ENCODE results near the gene ST3GAL3.
"Not testable (repeated sequence)": the region's sequence is repeated elsewhere in the genome, so short reads cannot be mapped to it uniquely, and the experiment has no call there.

Gene ST3GAL3

DNA sequence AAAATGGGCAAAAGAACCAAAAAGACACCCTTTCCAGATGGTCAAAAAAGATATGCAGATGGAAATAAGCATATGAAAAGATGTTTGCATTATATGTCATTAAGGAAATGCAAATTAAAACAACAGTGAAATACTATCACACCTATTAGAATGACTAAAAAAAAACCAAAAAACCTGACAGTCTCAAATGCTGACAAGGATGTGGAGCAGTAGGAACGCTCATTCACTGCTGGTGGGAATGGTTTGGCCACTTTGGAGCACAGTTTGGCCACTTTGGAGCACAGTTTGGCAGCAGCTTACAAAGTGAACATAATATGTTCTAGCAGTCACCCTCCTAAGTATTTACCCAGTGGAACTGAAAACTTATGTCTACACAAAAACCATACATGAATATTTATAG is 121.2 kb downstream of the ST3GAL3 start:
- DNase-seq: no peak

DNA sequence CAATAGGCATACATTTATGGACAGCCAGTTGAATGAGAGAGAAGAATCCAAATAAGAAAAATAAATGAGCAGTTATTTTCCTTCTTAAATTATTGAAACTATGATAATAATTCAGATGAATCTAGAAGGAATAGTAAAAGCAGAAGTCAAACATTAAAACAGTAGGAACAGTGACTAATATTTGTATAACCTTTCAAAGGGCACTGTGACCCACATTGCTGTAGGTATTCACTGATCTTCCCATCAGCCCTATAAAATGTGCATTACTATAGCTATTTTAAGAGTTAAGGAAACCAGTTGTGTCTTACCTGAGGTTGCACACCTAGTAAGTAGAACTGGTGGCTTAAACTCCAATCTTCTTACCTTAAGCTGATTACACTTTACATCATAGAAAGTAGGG is 123.5 kb downstream of the ST3GAL3 start:
- no peak for DNase-seq

DNA sequence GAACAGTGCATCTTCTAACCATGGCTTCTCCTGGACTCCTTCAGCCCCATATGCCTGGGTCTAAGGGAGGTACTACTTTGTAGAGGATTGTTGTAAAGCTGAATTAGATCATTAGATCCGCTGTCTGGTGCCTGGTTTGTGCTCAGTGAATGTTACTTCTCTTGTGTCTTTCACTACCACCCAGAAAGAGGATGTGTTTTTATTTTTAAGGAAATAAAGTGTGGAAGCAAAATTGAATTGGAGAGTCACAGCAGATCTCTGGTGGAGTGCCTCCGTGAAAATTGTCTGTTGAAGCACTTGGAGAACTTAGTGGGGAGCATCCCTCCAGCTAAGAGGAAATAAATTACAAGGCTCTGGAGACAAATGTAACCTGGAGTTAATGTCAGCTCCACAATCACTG is 124.5 kb downstream of the ST3GAL3 start:
- no peak for DNase-seq

DNA sequence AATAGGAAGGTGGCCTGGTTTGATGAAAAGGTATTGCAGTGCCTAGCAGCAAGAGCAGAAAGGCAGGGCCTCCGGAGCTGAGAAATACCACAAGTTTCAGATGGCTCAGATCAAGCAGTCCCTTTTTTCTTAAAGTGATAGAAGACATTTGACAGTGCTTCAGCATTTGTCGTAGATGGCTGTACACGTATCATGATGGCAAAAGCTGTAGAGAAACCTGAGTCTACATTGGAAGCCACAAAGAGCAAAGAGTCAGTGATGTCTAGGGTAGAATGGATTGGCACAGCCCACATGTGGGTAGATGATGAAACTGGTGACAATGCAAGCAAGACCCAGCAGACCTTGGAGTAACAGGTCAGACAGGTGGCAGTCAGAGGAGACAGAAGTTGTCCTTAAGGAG is 124.9 kb downstream of the ST3GAL3 start:
- no peak for DNase-seq

DNA sequence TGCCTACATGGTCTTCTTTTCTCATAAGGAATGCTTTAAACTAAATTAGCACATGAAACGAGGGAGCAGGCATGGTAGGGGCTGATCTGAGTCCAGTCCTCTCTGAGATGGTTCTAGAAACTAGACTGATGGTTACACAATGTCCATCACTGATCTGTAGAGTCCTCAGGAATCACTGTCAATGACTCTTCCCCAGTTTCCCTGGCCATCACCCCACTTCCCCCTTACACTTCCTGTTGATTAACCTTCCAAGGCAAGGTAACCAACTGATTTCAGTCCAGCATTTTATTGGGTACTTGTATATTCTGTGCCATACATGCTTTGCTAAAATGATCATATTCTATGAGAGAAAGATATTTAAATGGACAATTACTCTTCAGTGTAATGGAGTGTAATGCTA is 125.7 kb downstream of the ST3GAL3 start:
- DNase-seq: no peak

DNA sequence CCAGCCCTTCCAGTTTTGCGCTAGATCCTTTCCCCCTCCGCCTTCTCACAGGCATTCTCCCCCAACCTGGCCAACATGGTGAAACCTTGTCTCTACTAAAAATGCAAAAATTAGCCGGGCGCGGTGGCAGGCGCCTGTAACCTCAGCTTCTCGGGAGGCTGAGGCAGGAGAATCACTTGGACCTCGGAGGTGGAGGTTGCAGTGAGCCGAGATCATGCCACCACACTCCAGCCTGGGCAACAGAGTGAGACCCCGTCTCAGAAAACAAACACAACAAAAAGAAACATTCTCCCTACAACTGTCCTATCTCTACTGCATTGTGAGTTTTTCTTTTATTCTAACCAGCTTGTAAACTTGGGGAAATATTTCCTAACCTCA is 126.6 kb downstream of the ST3GAL3 start:
- not testable (repeated sequence) for DNase-seq

DNA sequence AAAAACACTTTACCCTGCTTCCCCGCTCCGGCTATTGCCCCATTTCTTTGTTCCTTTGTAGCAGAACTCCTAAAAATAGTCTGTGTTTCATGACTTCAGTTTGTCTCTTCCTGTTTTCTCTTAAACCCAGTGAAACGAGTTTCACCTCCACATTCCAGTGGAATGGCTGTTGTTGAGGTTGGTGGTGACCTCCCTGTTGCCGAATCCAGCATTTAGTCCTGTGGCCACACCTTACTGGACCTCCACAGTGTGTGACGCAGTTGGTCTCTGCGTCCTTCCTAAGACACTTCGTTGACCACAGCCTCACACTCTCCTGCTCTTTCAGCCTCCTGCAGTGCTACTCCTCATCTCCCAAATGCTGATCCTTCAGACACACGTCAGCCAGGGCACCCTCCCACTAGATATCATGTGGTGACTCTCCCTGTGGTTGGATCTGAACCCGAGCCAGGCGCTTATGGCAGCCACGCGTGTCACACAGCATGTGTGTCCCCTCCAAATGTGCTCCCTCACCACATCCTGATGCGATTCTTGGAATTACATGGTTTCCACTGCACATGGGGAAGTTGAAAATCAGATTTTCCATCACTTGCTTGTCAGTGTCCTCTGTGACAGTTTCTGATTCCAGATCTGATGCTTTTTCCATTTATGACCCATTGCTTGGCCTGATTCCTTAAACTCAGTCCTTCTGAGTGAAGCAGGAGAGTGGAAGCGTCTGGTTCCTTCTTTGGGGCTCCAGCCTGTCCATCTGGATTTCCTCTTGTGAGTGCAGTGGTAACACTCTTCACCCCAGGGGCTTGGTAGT is 127.1 kb downstream of the ST3GAL3 start:
- DNase-seq: peak; percentile 82

DNA sequence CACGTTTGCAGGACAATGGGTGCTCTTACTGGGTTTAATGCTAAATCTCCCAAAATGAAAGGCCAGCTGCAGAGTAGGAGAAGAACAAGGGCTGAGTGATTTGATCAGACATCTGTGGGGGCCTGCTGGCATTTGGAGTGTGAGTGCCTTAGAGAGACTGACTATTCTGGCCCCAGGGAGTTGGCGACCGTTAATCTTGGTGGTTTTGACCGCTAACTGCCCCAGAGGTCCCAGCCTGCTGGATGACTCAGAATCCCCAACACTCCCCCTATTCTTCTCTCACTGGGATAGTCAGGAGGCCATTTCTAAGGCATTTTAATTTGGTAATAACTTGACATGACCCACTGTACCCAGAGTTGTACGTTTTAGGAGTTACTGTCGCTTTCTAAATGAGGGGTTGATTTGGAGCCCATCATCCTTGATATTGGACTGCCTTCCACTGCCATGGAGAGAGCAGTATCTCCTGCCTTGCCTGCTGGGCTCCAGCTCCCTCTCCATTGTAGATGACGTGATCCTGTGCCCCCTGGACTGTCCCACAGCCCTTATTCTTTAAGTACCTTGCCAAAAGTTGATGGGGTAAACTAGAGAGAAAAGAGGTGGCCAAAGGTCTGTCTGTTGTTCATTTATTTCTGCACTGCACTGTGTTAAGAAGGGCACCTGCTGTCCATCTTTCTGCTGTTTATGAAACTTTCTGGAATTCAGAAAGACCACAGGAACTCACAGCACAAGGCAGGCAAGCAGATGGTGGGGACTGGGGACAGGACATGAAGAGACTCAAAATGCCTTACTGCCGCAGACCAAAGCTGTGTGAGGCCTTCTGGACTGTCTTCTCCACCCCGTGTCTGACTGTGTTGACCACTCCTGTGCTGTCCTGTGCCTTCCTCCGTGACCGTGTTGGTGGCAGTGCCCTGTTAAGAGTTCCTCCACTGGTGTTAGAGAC is 128.0 kb downstream of the ST3GAL3 start:
- peak; percentile 84 for DNase-seq

DNA sequence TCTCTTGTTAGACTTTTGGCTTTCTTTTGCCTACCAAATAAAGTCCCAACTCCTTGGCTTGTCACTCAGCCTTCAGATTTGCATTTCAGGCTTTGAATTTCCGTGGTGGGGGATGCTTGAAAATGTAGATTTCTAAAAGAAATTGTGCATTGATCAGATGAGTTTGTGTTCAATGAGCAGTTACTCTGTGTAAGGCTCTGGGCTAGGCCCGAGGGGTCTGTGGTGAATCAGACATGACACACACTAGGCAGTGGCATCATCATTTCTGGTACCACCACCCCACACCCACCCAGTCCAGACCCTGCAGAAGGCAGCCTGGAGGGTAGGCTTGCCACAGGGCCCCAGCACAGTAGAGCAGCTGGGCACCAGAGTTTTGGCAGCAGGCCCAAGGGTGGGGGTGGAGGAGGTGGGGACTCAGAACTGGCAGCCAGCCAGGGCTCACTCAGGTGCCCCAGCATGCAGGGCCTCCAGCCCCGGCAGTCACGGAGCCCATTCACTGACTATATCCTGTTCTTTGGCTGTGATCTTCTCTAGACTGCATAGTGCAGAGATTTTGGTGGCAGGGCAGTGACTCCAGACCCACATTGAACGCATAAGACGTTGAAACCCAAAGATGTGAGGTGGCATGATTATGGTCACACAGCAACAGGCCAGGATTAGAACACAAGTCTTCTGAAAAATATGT is 129.1 kb downstream of the ST3GAL3 start:
- DNase-seq: peak; percentile 87

DNA sequence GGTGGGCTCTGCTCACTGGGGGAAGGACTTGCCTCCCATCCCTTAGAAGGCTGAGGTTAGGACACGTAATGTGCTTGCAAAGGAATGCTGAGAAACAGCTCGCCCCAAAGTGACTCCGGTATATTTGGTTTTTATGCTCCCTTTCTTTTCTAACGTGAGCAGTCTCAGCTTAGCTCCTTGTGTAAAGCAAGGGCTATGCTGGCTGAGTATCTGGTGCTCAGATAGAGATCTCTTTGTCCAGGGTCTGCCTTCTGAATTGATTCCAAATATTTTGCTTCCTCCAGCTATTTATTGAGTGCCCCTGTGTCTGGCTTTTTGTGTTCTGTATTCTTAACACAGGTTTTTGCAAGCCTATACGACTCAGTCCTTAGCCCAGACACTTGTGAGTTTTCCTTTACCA is 131.7 kb downstream of the ST3GAL3 start:
- no peak for DNase-seq

DNA sequence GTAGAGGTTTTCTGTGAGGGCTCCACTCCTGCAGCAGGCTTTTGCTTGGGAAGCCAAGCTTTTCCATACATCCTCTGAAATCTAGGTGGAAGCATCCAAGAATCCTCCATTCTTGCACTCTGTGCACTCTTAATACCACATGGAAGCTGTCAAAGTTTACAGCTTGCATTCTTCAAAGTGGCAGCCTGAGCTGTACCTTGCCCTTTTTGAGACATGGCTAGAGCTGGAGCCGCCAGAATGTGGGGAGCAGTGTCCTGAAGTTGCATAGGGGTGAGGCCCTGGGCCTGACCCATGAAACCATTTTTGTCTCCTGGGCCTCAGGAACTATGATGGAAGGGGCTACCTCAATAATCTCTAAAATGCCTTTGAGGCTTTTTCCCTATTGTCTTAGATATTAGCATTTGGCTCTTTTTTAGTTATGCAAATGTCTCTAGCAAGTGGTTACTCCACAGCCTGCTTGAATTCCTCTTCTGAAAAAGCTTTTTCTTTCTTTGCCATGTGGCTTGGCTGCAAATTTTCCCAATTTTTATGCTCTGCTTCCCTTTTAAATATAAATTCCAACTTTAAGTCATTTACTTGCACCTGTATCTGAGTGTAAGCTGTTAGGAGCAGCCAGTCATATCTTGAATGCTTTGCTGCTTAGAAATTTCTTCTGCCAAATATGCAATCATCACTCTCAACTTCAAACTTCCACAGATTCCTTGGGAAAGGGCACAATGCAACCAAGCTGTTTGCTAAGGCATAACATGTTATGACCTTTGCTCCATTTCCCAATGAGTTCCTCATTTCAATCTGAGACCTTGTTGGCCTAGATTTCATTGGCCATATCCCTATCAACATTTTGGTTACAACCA is 134.2 kb downstream of the ST3GAL3 start:
- DNase-seq: no peak

DNA sequence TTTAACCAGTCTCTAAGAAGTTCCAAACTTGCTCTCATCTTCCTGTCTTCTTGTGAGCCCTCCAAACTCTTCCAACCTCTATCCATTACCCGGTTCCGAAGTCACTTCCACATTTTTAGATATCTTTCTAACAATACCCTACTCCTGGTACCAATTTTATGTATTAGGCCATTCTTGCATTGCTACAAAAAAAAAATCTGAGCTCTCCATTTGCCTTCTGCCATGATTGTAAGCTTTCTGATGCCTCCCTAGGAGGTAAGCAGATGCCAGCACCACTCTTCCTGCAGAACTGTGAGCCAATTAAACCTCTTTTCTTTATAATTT is 134.8 kb downstream of the ST3GAL3 start:
- no peak for DNase-seq

DNA sequence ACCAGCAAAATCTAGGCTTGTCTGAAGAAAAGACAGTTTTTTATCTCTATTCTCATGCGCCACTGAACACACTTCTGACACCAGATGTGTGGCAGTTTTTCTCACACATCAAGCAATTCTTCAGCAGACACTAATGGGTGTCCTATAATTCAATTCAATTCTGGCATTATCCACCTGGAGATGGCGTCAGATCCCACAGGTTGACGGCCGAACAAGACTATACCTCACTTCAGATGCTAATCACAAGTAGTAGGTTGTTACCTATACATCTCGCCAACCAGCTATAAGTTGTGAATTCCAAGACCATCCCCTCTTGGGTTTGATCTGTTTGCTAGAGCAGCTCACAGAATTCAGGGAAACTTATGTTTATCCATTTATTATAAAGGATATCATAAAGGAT is 136.3 kb downstream of the ST3GAL3 start:
- no peak for DNase-seq

DNA sequence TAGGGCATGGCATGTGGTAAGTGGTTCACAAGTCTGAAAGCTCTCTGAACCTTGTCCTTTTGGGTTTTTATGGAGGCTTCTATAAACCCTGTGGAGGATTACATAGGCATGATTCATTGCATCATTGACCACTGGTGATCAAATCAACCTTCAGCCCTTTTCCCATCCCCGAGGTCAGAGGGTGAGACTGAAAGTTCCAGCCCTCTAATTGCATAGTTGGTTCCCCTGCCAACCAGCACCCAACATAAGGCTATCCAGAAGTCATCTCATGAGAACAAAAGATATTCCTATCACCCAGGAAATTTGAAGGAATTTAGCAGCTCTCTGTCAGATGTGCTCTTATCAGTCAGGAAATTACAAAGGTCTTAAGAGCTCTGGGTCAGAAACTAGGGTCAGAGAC is 136.8 kb downstream of the ST3GAL3 start:
- no peak for DNase-seq

DNA sequence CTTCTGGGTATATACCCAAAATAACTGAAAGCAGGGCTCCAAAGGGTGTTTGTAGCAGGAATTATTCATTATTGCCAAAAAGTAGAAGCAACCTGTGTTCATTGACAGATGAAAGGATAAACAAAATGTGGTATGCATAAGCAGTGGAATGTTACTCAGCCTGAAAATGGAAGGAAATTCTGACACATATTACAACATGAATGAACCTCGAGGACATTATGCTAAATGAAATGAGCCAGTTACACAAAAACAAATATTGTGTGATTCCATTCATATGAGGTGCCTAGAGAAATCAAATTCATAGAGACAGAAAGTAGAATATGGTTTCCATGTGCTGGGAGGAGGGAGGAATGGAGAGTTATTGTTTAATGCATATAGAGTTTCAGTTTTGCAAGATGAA is 140.0 kb downstream of the ST3GAL3 start:
- no peak for DNase-seq

DNA sequence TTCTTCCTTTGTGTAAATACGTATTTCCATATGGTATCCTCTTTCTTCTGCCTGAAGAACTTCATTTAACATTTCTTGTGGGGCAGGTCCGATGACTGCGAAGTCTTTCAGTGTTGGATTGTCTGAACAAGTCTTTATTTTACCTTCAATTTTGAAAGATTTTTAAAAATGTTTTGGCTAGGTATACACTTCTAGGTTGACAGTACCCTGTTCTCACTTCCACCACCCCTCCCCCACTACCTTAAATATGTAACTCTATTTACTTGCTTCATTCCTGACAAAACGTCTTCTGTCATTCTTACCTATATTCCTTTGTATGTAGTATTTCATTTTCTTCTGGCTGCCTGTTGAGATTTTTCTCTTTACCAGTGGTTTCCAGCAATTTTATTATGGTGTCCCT is 140.5 kb downstream of the ST3GAL3 start:
- DNase-seq: no peak

DNA sequence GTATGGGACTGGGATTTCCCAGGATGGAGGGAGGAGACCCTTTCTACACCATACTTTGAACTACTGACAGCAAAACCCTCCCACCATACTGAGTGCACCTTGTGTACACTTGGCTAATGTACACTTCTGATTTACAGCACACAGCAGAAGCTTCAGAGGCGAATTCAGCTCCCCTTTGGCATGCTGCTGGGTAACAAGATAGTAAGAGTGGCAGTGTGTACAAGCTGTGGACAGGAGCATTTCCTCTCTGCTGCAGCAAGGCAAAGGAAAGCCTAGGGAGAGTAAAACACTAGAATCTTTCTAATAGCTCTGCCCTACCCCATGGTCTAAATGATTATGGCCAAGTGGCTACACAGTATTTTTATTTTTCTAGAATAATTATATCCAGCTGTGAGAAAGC is 142.3 kb downstream of the ST3GAL3 start:
- no peak for DNase-seq

DNA sequence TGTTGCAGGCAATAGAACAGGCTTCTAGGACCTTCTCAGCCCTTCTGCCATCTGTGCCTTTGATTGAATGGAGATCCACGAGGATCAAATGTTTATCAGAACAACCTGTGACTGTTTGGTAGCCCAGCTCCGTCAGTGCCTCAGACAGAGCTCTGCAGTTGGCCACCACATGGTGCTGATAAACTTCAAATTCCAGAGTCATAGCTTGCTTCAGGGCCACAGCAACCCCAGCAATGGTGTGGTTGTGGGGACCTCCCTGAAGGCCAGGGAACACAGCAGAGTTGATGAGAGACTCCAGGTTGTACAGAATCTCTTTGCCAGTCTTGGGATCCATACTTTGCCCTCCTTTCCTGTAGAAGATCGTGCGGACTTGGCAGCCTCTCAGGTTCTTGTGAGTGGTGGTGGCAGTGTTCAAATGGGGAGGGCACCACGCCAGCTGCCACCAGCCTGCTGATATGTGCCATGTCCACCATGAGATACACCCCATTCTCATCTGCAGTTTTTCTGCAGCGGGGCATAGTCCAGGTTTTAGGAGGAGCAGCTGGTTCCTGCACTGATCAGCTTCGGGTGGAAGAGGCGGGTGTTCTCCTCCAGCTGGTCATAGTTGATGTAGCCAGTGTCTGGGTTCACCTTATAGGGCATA is 143.4 kb downstream of the ST3GAL3 start:
- DNase-seq: peak; percentile 47

DNA sequence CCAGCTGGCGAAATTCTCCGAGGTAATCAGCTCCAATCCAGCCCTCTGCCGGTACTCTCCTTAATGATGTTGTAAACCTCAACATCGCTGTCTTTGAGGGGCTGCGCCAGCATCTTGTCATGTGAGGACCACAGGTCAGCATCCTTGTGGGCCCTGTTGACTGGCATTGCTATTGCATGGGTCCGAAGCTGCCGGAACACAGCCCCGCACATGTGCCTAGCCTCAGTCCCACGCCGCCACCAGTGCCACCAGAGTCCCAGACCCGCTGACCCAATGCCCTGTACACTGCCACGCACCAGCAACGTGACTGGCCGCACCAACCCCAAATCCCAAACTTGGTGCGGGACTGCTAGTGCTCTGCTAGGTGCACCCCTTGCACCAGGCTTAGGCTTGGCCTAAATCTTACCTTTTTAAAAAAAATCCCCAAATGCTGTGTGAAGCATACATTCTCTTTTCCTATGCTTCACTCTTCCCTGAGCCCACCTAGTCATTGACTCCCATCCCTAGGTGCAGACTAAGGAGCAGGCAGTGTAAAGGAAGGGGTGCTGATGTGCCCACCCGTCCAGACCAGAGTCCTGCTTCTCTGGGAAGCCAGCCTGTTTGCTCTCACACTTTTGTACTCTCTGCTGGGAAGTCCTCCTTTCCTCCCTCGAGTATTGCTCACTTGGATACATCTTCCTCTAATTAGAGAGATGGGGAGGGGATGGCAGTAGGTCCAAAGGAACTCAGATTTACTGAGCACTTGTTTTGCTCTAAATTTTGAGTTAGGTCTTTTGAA is 144.4 kb downstream of the ST3GAL3 start:
- DNase-seq: no peak

DNA sequence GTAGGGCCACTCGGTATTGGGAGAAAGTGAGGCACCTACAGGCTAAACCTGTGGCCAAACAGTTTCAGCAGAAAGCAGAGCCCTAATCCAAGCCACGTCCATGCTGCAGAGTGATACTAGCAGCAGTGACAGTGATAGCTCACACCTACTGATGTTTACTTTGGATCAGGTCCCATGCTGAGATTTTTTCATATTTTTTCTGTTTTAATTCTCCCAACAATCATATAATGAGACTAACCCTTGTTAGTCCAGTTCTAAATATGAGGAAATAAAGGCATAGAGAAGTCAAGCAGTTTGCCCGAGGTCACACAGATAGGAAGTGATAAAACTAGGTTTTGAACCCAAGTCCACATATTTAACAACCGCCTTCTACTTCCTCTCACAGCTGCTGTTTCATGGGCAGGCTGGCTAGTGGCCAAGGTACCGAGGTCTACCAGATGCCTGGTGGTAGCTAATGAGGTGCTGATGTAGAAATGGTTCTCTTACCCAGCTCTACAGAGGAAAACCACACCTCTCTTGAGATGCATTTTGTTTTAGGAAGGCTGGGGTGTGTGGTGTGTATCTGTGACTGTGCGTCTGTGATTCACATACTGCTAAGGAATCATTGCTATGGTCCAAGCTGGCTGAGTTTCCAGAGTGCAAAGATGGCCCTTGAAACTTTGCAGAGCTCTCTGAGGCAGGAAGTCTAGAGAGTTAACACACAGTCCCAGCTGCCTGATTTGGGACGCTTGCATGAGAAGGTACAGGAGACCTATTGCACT is 146.0 kb downstream of the ST3GAL3 start:
- peak; percentile 68 for DNase-seq

DNA sequence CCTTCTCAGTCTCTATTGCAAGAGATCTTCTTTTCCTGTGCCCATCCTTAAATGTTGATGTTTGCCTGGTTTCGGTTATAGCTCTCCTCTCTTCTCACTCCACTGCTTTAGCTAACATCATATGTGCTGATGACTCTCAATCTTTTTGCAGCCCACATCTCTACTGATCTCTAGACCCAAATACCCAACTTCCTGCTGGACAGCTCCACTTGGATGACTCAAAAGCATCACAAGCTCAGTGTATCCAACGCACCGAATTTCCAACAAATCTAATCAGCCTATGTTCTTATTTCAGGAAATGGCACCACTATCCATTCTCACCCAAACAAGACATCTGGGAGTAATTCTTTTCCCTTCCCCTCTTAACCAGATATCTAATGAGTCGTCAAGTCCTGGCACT is 147.1 kb downstream of the ST3GAL3 start:
- DNase-seq: no peak
